ENCODE measurements around the gene CHST6.

- TF ChIP-seq CTCF (conservative IDR thresholded peaks at IDR 0.05), result no peak
- TF ChIP-seq ZFX (IDR thresholded peaks at IDR 0.05), result no peak
These were observed 39.4 kb upstream of the CHST6 start for GRCh38 chr16:75534560-75535205.

All from C4-2B (cell line).